Activated T-cell treated with anti-CD3 and anti-CD28 coated beads for 48 hours (primary cell): Measurements from ENCODE around the gene TNFRSF8.

ENCODE experiments used
- DNase-seq: peaks from one replicate; pipeline ENCODE4 v3.0.0-alpha.2; 2020; ENCODE audit warnings: low read depth

The TNFRSF8 gene

GRCh38 chr1:12121212-12122003, 58.3 kb downstream of the TNFRSF8 start:
- DNase-seq, result no peak

- no peak for DNase-seq
Observed at GRCh38 chr1:12123172-12123571, 60.1 kb downstream of the TNFRSF8 start.

GRCh38 chr1:12124693-12125421, 61.8 kb downstream of the TNFRSF8 start:
- peak; percentile 64 for DNase-seq

GRCh38 chr1:12125422-12126355, 62.6 kb downstream of the TNFRSF8 start:
- no peak for DNase-seq

GRCh38 chr1:12126781-12127180, 63.7 kb downstream of the TNFRSF8 start:
- no peak for DNase-seq

GRCh38 chr1:12127206-12127810, 64.2 kb downstream of the TNFRSF8 start:
- DNase-seq, result no peak

- DNase-seq, result no peak
Observed at GRCh38 chr1:12128120-12128519, 65.0 kb downstream of the TNFRSF8 start.

GRCh38 chr1:12129624-12130023, 66.5 kb downstream of the TNFRSF8 start:
- DNase-seq, result no peak

- no peak for DNase-seq
Observed at GRCh38 chr1:12130466-12131130, 67.5 kb downstream of the TNFRSF8 start.

GRCh38 chr1:12132078-12132477, 69.0 kb downstream of the TNFRSF8 start:
- no peak for DNase-seq

- no peak for DNase-seq
Observed at GRCh38 chr1:12134716-12135115, 71.6 kb downstream of the TNFRSF8 start.

- no peak for DNase-seq
Observed at GRCh38 chr1:12135612-12136011, 72.5 kb downstream of the TNFRSF8 start.

GRCh38 chr1:12136916-12137610, 74.0 kb downstream of the TNFRSF8 start:
- DNase-seq, result no peak

- no peak for DNase-seq
Observed at GRCh38 chr1:12138196-12139168, 75.4 kb downstream of the TNFRSF8 start.

- DNase-seq, result no peak
Observed at GRCh38 chr1:12140016-12140415, 76.9 kb downstream of the TNFRSF8 start.

- DNase-seq, result no peak
Observed at GRCh38 chr1:12140515-12141162, 77.5 kb downstream of the TNFRSF8 start.

GRCh38 chr1:12141163-12141850, 78.2 kb downstream of the TNFRSF8 start:
- no peak for DNase-seq

GRCh38 chr1:12142141-12142823, 79.2 kb downstream of the TNFRSF8 start:
- DNase-seq, result no peak
